SK-N-SH (cell line): ENCODE results near the gene GAB1.

Experiments used
- CTCF ChIP-seq: fragments of 200-600 bp; sonication (generic); IDR thresholded peaks from 2 replicates; pipeline ENCODE4 v1.6.1; 2017; ENCODE audit warnings: antibody characterized with exemption, mild to moderate bottlenecking, moderate library complexity
- EZH2phosphoT487 ChIP-seq: fragments of 200-600 bp; sonication (generic); IDR thresholded peaks from 2 replicates; pipeline ENCODE4 v1.6.1; 2017; ENCODE audit warnings: low read depth, mixed run types, mild to moderate bottlenecking, antibody characterized with exemption, moderate library complexity, borderline replicate concordance
- FOXM1 ChIP-seq: IDR thresholded peaks from 2 replicates; pipeline ENCODE4 v1.4.0; 2012; ENCODE audit warnings: low read depth, mild to moderate bottlenecking
- PBX3 ChIP-seq: IDR thresholded peaks from 2 replicates; pipeline ENCODE4; 2012
- RAD21 ChIP-seq: IDR thresholded peaks from 2 replicates; pipeline ENCODE4 v1.6.1; 2012; ENCODE audit warnings: mild to moderate bottlenecking, low read length
- RCOR1 ChIP-seq: fragments of 150-350 bp; IDR thresholded peaks from 2 replicates; pipeline ENCODE4 v1.6.1; 2017; ENCODE audit warnings: antibody characterized with exemption, low read length

- TF ChIP-seq CTCF = no peak
- no peak for TF ChIP-seq RAD21
- TF ChIP-seq FOXM1 = no peak
- TF ChIP-seq RCOR1 = no peak
- no peak for TF ChIP-seq PBX3
- no peak for TF ChIP-seq EZH2phosphoT487
Observed at GRCh38 chr4:143473334-143474126, 136.9 kb downstream of the GAB1 start.
